Cardiac fibroblast (primary cell): ENCODE data around the gene CLEC3A.

Experiments
- DNase-seq, 2 donors: peaks; one replicate each; pipeline versions ENCODE4 v3.0.0 to v3.0.0-alpha.2; 2010; ENCODE audit warnings: low read depth in 2 of 2
- H3K4me3 ChIP-seq, 2 donors: replicated peaks in 1 of 2; 1 replicate in 1 of 2; 2 replicates in 1 of 2; pipeline ENCODE4 v1.5.1; 2011; ENCODE audit warnings: low read depth in 2 of 2, low read length in 2 of 2, mild to moderate bottlenecking in 2 of 2, moderate library complexity in 1 of 2
- CTCF ChIP-seq: IDR thresholded peaks from one replicate; pipeline ENCODE4 v1.5.1; 2011; ENCODE audit warnings: low read depth, mild to moderate bottlenecking, low read length, inconsistent platforms

The CLEC3A gene

GRCh38 chr16:78072275-78072674 is 49.9 kb downstream of the CLEC3A start:
- no peak overlapping the region for H3K4me3 ChIP-seq
- TF ChIP-seq CTCF, result no peak
- DNase-seq, result no peak

- TF ChIP-seq CTCF, result no peak
- DNase-seq, result no peak
Observed at GRCh38 chr16:78075800-78076199, 53.5 kb downstream of the CLEC3A start.

GRCh38 chr16:78081341-78081740 is 59.0 kb downstream of the CLEC3A start:
- H3K4me3 ChIP-seq, result no peak overlapping the region
- no peak for DNase-seq
- no peak for TF ChIP-seq CTCF

More at GRCh38 chr16:78075800-78076199, 53.5 kb downstream of the CLEC3A start:
- H3K4me3 ChIP-seq, result no peak overlapping the region
